ENCODE results near the gene INPP4B. TPM values are rescaled to one million over a fixed set of nuclear protein-coding genes. Genes with fewer than 3 reads are reported as not detected.

INPP4B gene
- total RNA-seq, 2 donors from 2014 or later = 10.0 to 14.1 TPM

- no peak overlapping the region for H3K27ac ChIP-seq
- intact Hi-C loops (cut with DNase I) = no loop called here
- TF ChIP-seq, protein P1, sequence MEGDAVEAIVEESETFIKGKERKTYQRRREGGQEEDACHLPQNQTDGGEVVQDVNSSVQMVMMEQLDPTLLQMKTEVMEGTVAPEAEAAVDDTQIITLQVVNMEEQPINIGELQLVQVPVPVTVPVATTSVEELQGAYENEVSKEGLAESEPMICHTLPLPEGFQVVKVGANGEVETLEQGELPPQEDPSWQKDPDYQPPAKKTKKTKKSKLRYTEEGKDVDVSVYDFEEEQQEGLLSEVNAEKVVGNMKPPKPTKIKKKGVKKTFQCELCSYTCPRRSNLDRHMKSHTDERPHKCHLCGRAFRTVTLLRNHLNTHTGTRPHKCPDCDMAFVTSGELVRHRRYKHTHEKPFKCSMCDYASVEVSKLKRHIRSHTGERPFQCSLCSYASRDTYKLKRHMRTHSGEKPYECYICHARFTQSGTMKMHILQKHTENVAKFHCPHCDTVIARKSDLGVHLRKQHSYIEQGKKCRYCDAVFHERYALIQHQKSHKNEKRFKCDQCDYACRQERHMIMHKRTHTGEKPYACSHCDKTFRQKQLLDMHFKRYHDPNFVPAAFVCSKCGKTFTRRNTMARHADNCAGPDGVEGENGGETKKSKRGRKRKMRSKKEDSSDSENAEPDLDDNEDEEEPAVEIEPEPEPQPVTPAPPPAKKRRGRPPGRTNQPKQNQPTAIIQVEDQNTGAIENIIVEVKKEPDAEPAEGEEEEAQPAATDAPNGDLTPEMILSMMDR (IDR thresholded peaks at IDR 0.05) = no peak
- H3K9ac ChIP-seq (ENCODE audit: low read depth in 2 of 2, low read length in 2 of 2) = no peak overlapping the region
- DNase-seq = no peak
- H3K9me3 ChIP-seq = no peaks in the 10 kb centered on the region
- H3K27me3 ChIP-seq = no peaks in the 10 kb centered on the region
- H3K4me3 ChIP-seq = no peak overlapping the region
- no peaks in the 10 kb centered on the region for H3K36me3 ChIP-seq
- H3K4me1 ChIP-seq = no peaks in the 10 kb centered on the region
These were observed 527.8 kb downstream of the INPP4B start for GRCh38 chr4:142318280-142318679.

GRCh38 chr4:142316913-142317312 lies 529.2 kb downstream of the INPP4B start:
- Histone ChIP-seq H3K9ac (ENCODE audit: low read depth in 2 of 2, low read length in 2 of 2) (no peak overlapping the region), H3K36me3 (no peaks in the 10 kb centered on the region), H3K9me3 (no peaks in the 10 kb centered on the region), H3K4me1 (no peaks in the 10 kb centered on the region), H3K27ac (no peak overlapping the region), H3K27me3 (no peaks in the 10 kb centered on the region), H3K4me3 (no peak overlapping the region)
- TF ChIP-seq, protein P1 (IDR thresholded peaks at IDR 0.05) = no peak
- intact Hi-C loops (cut with DNase I) = no loop called here
- no peak for DNase-seq

DNA sequence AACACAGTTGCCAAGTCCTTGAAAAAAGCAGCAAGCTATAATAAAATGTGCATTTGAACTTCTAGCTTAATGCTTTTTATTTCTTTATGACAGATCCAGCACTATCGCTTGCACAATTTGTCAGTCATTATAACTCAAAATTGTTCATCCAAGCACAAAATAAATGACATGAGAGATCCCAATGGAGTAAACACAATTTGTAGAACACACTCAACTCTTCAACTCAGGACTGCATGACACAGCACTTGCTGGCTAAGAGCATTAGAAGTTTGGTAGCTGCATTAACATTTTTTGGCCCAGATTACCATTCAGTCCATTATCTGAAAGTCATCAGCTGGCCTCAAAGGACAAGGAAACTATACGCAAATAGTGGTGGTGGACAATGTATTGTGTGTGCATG lies 530.1 kb downstream of the INPP4B start:
- H3K4me3 ChIP-seq = no peak overlapping the region
- intact Hi-C loops (cut with DNase I) = no loop called here
- no peaks in the 10 kb centered on the region for H3K4me1 ChIP-seq
- H3K9me3 ChIP-seq = no peaks in the 10 kb centered on the region
- TF ChIP-seq, protein P1 (IDR thresholded peaks at IDR 0.05) = no peak
- no peaks in the 10 kb centered on the region for H3K27me3 ChIP-seq
- no peaks in the 10 kb centered on the region for H3K36me3 ChIP-seq
- no peak overlapping the region for H3K27ac ChIP-seq
- no peak for DNase-seq
- no peak overlapping the region for H3K9ac ChIP-seq (ENCODE audit: low read depth in 2 of 2, low read length in 2 of 2)

GRCh38 chr4:142314686-142315085 lies 531.4 kb downstream of the INPP4B start:
- H3K9ac ChIP-seq (ENCODE audit: low read depth in 2 of 2, low read length in 2 of 2) = no peak overlapping the region
- peak overlapping the region; percentile 12 for H3K4me3 ChIP-seq
- no peaks in the 10 kb centered on the region for H3K4me1 ChIP-seq
- intact Hi-C loops (cut with DNase I) = no loop called here
- TF ChIP-seq, protein P1 (IDR thresholded peaks at IDR 0.05) = no peak
- no peaks in the 10 kb centered on the region for H3K9me3 ChIP-seq
- no peaks in the 10 kb centered on the region for H3K36me3 ChIP-seq
- DNase-seq = peak; percentile 73
- H3K27ac ChIP-seq = peak overlapping the region; percentile 74
- no peaks in the 10 kb centered on the region for H3K27me3 ChIP-seq

DNA sequence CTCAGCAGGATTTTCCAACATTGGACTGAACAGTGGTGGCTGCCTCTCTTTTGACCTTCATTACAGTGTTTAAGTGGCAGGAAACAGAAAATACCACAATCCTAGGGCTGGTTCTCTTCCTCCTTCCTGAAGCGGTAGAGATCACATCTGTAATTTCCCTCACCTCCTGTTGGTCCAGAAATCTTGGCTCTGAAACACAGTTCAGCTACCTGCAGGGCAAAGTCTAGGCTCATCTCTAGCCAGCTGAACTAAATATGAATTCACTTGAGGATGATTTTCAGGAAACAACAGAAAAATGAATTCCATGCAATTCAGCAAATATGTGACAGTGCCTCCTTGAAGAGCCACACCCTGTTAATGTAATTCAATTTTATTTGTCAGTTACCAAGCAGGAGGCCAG lies 531.9 kb downstream of the INPP4B start:
- Histone ChIP-seq H3K36me3 (no peaks in the 10 kb centered on the region), H3K9ac (ENCODE audit: low read depth in 2 of 2, low read length in 2 of 2) (no peak overlapping the region), H3K27ac (peak overlapping the region; percentile 74), H3K9me3 (no peaks in the 10 kb centered on the region), H3K4me3 (peak overlapping the region; percentile 12), H3K27me3 (no peaks in the 10 kb centered on the region), H3K4me1 (no peaks in the 10 kb centered on the region)
- intact Hi-C loops (cut with DNase I) = no loop called here
- peak; percentile 58 for DNase-seq
- TF ChIP-seq, protein P1 (IDR thresholded peaks at IDR 0.05) = no peak

GRCh38 chr4:142312391-142312790 lies 533.7 kb downstream of the INPP4B start:
- H3K27ac ChIP-seq = no peak overlapping the region
- no peak overlapping the region for H3K9ac ChIP-seq (ENCODE audit: low read depth in 2 of 2, low read length in 2 of 2)
- no peaks in the 10 kb centered on the region for H3K36me3 ChIP-seq
- H3K9me3 ChIP-seq = no peaks in the 10 kb centered on the region
- no peak for DNase-seq
- H3K4me3 ChIP-seq = no peak overlapping the region
- no peaks in the 10 kb centered on the region for H3K27me3 ChIP-seq
- TF ChIP-seq, protein P1 (IDR thresholded peaks at IDR 0.05) = no peak
- intact Hi-C loops (cut with DNase I) = no loop called here
- H3K4me1 ChIP-seq = no peaks in the 10 kb centered on the region

Data from colonic mucosa (tissue), 4 donors.